GM21786 (cell line): Measurements from ENCODE around the gene CERS1.

Source experiments
- ATAC-seq: cut with Tn5 transposase; IDR thresholded peaks from one replicate; pipeline ENCODE4 v1.9.1; 2021; ENCODE audit not compliant: unreplicated experiment

Gene CERS1

DNA sequence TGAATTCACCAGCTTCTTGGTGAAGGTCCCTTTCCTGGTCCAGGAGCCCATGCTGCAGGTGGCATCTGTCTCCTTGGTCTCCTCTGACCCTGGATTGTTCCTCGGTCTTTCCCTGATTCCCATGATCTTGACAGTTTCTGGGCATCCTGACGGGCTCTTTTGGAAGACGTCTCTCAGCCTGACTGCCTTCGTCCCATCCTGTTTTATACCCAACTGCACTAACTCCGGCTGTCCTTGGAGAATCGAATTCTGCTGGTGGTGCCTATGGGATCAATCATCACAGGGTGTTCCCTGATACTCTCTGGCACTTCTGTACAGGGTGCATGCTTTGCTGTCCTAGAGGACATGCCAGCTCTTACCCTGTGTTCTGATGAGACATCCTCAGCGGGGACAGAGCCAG lies 19.1 kb downstream of the CERS1 start:
- ATAC-seq: no peak

DNA sequence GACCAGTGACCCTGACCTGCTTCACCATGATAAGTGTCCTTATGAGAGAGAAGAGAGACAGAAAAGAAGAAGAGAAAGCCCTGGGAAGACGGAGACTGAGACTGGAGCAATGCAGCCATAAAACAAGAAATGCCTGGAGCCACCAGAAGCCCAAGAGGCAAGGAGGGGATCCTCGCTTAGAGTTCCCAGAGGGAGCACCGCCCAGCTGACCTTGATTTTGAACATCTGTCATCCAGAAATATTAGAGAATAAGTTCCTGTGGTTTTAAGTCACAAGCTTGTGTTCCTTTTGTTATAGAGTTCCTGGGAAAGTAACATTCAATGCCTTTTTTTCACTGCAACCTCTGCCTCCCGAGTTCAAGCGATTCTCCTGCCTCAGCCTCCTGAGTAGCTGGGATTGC lies 20.2 kb downstream of the CERS1 start:
- no peak for ATAC-seq

DNA sequence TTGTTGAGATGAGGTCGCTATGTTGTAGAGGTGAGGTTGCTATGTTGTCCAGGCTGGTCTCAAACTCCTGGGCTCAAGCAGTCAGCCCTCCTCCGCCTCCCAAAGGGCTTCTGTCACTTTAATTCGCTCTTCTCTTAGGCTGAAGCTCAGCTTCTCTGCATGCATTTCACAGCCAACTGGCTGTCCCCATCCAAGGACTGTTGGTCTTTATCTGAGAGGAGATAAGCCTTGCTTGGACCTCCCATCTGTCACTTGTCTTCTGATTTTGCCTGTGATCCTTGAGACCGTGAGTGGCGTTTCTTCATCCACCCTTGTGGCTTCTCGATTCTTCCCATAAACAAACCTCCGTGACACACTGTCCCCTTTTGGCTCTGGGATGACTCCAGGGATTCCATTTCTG lies 24.4 kb downstream of the CERS1 start:
- no peak for ATAC-seq

DNA sequence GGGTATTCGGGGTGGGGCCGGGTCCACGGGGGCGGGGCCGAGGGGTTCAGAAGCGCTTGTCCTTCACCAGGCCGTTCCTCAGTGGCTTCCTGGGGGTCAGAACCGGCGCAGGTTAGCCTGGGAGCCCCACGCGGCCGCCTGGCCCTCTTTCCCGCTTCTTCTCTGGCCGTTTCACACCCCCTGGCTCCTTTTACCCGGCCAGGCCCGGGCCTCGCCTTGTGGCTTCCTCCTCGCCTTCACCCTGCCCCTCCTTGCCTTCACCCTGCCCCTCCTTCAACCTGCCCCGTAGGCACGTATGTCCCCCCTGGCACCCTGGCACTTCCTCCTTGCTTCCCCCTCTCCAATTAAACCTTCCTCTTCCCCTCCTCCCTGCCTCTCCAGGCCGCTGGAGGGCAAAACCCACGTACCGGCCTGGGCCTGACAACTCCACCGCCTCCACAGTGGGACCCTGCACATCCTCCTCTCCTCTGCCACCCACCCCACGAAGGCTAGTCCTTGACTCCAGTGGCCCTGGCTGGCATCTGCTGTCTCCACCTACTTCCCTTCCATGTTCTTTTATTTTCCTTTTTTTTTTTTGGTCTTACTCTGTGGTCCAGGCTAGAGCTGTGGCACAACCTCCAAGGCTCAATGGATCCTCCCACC lies 25.3 kb downstream of the CERS1 start:
- no peak for ATAC-seq

DNA sequence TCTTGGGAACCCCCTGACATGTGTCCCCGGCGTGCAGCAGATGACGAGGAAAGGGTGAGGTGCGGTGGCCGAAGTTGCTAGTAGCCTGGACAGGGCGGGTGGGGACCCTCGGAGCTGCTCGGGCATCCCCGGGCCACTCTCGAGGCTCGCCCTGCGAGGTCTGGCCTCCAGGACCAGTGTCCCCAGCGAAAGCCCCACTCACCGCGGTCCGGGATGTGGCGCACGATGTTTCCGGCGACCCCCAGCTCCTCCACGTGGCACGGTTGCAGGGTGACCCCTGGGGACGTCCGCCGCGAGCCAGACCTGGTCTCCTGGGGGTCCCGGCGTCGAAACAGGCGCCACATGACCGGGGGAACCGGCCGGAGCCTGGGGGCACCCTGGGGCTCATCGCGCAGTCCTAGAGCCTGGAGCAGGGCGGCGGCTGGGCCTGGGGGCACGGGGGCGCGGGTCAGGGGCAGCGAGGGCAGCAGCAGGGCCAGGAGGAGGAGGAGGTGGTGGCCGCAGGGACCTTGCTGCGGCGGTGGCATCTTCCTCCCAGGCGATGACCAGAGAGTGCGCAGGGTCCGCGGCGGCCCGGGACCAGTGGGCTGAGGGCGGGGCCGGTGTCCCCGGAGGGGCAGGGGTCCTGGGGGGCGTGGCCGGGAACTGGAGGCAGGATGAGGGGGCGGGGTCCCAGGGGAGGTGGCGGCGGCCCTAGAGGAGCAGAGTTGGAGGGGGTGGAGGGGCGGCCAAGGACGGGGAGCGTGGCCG lies 26.0 kb downstream of the CERS1 start:
- ATAC-seq: no peak

DNA sequence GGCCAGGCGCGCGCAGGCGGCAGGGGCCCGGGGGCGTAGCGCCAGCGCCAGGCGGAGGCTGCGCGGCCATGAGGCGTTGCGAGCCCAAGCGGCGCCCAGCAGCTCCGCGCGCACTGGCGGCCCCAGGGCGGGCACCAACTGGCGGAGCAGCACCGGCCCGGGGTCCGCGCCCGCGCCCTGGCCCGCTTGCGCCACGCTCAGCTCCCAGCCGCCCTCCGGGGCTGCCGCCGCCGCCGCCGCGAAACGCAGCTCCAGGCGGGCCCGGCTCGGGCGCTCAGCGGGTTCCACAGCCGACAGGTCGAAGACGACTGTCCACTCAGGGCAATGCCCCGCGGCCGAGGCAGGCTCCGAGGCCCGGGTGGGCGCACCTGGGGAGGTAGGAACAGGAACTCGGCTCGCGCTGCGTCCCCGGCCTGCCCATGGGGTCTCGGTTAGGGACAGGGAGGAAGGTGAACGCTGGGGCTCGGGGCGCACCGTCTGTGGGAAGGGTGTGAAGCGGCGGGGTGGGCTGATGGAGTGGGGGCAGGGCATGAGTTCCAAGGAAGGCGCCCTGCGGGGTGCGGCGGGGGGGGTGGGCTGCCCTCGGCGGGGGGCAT lies 26.8 kb downstream of the CERS1 start:
- ATAC-seq: no peak

DNA sequence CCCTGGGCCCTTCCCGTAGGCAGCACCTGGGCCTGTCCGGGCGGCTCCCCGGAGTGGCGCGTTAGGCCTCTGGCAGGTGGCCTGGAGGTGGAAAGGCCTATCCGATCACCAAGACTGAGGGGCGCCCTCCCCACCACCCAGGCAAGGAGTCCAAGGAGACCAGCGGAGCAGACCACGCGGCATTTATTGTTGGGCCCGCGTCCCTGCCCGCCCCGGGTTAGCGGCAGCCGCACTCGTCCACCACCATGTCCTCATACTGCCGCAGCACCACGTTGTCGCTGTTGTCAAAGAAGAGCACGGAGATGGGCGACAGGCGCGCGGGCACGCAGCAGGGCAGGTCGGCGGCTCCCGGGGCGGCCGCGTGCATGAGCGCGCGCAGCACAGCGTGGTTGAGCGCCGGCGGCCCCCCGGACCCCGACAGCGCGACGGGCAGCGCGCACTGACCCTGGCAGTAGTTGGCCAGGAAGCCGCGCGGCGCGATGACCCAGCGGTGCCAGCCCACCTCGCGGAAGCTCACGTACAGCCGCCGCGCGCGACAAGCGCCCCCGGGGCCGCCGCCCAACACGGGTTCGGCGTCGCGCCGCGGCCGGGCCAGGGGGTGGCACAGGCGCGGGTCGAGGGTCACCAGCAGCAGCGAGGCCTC lies 27.5 kb downstream of the CERS1 start:
- no peak for ATAC-seq

DNA sequence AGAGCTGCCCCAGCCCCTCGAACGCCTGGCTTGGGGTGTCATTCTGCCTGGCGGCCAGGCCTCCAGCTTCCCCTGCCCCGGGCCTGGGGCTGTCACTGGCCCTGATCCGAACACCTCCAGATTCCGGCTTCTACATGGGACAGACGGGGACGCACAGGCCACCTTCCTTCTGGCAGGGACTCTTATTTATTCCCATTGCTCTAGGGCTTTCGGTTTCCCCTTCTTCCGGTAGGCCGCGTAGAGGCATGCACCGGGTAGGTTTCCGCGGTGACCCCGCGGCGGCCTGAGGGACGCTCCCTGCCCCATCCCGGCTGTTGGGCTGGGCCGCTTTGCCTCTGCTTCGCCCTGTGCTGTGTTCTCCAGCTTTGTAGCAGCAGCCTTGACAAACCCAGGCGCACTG lies 28.2 kb downstream of the CERS1 start:
- ATAC-seq: no peak

DNA sequence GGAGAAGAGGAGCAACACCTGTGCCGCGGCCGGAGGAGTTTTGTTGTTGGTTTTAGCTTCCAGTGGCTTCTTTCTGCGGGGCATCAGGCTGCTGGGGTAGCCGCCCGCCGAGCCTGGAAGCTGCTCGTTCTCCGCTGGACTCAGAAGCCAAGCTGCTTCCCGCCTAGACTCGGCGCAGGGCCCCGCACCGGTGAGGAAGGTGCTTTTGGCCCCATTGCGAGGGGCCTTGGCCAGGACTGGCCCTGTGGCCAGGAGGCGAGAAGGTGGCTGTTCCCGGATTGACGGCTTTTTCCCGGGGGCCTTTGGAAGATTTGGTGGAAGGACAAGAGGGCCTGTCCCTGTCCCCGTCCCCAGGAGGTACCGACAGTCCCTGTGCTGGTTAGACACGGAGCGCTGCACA lies 28.8 kb downstream of the CERS1 start:
- no peak for ATAC-seq

DNA sequence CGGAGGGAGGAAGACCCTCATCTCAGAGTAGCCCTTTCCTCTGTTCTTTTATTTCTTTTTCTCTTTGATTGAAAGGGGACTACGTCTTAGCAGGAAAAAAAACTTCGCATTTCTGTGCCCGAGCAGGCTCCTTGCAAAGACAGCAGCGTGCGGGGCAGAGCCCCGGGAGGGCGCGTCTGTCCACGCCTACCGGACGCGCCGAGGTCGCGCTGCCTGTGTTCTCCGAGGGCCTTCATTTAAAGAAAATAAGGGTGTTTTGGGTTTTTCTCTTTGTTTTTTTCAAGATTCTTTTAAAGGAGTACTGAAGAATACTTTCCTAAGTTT lies 29.2 kb downstream of the CERS1 start:
- ATAC-seq: no peak

DNA sequence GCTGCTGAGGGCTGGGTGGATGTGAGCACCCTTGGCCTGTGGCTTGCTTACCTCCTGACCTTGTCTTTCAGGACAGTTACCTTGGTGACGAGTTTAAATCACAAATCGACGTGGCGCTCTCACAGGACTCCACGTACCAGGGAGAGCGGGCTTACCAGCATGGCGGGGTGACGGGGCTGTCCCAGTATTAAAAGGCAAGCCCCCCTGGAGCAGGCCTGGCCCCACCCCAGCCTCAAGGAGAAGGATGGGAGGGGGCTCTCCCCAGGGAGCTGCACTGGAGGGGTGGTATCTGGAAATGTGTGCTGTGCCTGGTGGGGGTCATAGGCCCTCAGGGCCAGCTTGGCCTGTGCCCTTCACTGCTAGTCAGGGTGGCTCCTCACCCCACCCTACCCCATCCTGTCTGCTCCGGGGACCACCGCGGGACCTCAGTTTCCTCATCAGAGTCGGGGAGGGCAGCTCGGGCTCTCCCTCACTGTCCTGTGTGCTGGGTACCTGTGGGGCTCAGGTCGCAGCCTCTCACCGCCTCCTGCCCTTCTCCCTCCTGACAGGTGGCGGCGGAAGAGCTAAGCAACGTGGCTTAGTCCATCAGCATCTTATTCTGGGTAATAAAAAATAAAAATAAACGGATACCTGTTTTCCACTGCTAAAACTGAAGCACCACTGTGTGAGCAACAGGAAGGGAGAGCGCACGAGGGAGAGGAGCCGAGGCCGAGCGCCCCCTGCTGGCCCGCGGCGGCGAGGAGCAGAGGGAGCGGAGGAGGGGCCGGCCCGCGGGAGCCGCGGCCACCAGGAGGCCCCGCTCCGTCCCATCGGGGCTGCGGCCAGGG lies 29.8 kb downstream of the CERS1 start:
- ATAC-seq: no peak

DNA sequence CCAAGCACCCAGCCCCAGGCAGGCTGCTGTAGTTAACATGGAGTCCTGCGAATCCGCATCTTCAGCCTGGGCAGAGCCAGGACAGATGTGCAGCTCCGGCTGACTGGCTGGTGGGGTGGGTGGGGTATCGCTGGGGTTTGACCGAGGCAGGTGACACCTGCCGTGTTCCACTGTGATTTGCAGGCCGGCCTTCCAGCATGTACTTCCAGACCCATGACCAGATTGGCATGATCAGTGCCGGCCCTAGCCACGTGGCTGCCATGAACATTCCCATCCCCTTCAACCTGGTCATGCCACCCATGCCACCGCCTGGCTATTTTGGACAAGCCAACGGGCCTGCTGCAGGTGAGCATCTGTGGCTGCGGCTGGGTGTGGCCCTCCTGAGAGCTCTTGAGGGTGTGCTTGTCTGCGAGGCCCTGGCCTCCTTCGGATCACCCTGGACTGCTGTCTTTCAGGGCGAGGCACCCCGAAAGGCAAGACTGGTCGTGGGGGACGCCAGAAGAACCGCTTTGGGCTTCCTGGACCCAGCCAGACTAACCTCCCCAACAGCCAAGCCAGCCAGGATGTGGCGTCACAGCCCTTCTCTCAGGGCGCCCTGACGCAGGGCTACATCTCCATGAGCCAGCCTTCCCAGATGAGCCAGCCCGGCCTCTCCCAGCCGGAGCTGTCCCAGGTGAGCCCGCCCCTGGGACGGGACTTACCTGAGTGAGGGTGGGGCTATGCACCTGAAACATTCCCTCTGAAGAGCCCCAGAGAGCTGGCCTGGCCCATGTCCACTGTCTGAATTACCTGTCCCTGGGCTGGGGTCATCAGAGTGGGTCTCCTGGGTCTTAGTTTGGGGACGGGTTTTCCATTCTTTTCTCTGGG lies 30.6 kb downstream of the CERS1 start:
- no peak for ATAC-seq

DNA sequence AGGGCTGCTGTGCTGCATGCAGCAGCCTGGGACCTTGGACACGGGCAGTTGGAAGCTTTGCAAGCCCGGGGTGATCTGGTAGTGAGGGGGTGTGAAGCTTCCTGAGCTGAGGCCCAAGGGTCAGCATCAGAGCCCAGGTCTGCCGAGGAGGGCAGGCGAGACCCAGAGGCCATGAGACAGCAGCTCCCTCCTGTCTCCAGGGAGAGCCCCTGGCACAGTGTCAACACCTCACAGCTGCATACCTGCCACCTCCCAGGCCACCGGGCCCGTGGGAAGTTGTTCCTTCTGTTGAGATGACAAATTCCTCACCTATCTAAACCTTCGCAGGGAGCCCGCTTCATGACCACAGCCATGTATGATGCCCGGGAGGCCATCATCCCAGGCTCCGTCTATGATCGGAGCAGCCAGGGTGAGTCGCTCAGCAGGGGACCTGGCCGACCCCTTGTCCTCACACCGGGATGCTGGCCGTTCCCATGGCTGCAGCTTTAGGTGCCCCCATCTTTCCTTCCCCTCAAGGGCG lies 32.1 kb downstream of the CERS1 start:
- ATAC-seq: no peak

DNA sequence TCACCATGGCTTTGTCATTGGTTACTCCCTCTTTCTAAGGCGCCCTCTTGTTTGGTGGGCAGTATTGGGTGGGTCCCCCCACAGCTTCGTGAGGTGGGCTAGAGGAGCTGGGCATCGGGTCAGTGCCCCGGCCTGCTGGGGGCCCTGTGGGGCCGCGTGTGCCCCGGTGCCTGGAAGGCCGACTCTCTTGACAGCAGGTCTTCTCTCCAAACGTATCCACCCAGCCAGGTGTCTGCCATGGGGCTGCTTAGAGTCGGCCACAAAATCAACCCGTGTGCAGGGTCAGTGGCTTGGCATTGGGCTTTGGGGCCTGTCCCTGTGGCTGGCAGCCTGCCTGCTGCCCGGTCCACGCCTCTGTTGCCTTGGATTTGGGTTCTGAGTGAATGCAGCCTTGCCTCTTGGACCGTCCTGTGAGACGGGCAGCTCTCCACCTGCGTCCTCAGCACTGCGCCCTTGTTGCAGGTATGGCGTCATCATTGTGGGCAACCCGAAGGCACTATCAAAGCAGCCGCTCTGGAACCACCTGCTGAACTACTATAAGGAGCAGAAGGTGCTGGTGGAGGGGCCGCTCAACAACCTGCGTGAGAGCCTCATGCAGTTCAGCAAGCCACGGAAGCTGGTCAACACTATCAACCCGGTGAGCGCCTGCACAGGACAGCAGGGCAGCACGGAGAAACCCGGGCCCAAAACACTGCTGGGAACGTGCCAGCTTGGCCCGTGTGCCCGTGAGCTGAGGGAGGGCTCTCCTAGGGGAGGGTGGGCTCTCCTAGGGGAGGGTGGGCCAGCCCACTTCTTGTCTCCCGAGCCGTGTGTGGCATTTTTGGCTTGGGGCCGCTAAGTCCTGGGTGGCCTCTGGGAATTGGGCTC lies 32.7 kb downstream of the CERS1 start:
- ATAC-seq: no peak

DNA sequence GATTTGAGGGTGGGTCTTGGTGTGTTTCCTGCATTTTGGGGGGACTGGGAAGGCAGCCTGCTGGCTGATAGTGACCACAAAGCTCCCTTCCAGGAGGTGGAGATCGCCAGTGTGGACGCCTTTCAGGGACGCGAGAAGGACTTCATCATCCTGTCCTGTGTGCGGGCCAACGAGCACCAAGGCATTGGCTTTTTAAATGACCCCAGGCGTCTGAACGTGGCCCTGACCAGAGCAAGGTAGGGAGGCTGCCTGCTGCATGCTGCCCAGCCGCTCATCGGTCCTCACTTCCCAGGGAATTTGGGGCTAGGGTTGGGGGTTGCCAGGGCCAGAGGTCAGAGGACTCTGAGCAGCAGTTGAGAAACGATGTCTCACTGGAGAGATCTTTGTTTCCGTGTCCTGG lies 34.0 kb downstream of the CERS1 start:
- no peak for ATAC-seq

DNA sequence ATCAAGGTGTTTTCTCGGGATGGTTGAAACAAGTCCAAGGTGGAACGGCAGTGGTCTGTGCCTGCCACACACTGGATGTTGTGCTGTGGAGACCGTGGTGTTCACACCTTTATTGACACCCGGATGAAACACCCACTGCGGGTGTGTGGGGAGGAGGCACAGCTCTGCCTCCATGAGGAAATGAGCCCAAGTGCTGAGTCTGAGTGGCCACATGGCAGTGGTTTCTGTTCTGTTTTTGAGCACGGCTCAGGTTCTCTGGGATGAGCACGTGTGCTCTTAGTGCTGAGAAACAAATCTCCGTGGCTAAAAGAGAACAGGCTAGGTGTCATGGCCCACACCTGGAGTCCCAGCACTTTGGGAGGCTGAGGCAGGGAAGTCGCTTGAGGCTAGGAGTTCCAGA lies 34.7 kb downstream of the CERS1 start:
- no peak for ATAC-seq

DNA sequence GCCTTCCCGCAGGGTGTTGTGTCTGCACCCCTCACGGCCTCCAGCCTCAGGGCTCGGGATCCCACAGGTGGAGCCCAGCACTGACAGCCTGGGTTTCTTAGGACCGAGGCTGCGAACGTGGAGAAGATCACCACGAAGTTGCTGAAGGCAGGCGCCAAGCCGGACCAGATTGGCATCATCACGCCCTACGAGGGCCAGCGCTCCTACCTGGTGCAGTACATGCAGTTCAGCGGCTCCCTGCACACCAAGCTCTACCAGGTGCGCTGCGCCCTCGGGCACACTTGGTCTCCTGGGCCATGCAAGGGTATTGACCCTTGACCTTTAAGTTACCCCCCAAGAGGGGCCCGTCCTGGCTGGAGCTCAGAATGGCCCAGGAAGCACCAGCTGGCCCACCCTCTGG lies 35.2 kb downstream of the CERS1 start:
- ATAC-seq: no peak

DNA sequence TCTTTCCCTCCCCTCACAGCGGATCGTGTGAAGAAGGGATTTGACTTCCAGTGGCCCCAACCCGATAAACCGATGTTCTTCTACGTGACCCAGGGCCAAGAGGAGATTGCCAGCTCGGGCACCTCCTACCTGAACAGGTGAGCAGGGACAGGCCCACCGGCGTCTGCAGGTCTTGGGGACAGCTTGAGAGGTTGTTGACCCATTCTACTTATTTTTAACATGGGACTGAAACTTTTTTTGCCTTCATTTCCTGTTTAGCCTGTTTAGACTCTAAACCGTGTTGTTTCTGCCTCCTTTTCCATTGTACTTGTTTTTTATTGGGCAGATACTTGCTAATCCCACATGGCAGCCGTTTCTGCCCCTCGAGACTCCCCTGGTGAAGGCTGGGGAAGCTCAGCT lies 35.7 kb downstream of the CERS1 start:
- no peak for ATAC-seq

DNA sequence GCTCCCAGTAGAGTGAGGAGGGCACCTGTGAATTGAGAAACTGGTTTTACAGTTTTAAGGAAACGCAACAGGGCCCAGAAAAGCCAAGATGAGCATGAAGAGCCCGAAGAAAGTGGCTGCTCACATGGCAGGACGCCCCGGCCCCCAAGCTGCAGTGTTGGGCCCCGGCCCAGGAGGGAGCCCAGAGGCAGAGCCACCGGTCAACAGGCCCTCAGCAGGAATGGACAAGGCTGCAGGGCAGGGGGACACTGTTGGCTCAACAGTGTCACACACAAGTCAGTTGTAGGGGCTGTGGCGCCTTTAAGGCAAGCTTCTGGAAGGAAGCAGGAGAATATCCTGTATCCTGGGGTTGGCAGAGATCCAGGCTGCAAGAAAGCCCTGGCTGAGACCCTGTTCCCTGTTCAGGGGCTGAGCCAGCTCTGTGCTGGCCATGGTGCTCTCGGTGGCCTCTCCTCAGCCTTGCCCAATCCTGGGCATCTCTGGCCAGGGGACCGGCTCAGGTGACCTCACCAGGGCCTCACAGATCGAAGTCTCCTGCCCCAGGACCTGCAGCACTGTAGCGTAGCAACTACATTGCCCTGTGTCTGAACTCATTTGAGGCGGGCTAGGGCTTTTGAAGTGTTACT lies 36.2 kb downstream of the CERS1 start:
- no peak for ATAC-seq
